Right renal cortex interstitium (tissue), 3 donors: Measurements from ENCODE around the gene HPSE2. TPM values are rescaled to one million over a fixed set of nuclear protein-coding genes. Genes with fewer than 3 reads are reported as not detected.
"Not testable (repeated sequence)": the region's sequence is repeated elsewhere in the genome, so short reads cannot be mapped to it uniquely, and the experiment has no call there.

Experiments used
- DNase-seq, 3 donors: peaks; one replicate each; pipeline ENCODE4 v3.0.0-alpha.2; 2013; ENCODE audit warnings: low read depth in 3 of 3, low spot score in 2 of 3
- polyA plus RNA-seq, 3 donors: library from polyadenylated mRNA; unstranded; fragments of 120-200 nt; gene quantifications; one replicate each; pipeline ENCODE4 v1.2.1, GENCODE V29; 2013; ENCODE audit not compliant: insufficient read length in 3 of 3

The HPSE2 gene
- polyA plus RNA-seq, 3 donors, result 0.78 to 1.7 (median 1.5) TPM

GRCh38 chr10:99010286-99010685 lies 225.4 kb downstream of the HPSE2 start:
- DNase-seq, result no peak

- no peak for DNase-seq
These were observed 227.6 kb downstream of the HPSE2 start for GRCh38 chr10:99008054-99008453.

- no peak for DNase-seq
These were observed 228.2 kb downstream of the HPSE2 start for GRCh38 chr10:99007457-99007856.

- no peak for DNase-seq
These were observed 230.4 kb downstream of the HPSE2 start for GRCh38 chr10:99005254-99005653.

GRCh38 chr10:99004738-99005137 lies 230.9 kb downstream of the HPSE2 start:
- DNase-seq, result no peak

GRCh38 chr10:99002392-99002791 lies 233.3 kb downstream of the HPSE2 start:
- no peak for DNase-seq

GRCh38 chr10:98997596-98997995 lies 238.1 kb downstream of the HPSE2 start:
- DNase-seq, result no peak

GRCh38 chr10:98994030-98994429 lies 241.6 kb downstream of the HPSE2 start:
- DNase-seq, result no peak

GRCh38 chr10:98983751-98984150 lies 251.9 kb downstream of the HPSE2 start:
- DNase-seq, result not testable (repeated sequence)

- no peak for DNase-seq
These were observed 255.3 kb downstream of the HPSE2 start for GRCh38 chr10:98980353-98980752.

- no peak for DNase-seq
These were observed 264.2 kb downstream of the HPSE2 start for GRCh38 chr10:98971464-98971863.

- DNase-seq, result no peak
These were observed 268.1 kb downstream of the HPSE2 start for GRCh38 chr10:98967601-98968000.

GRCh38 chr10:98963608-98964007 lies 272.0 kb downstream of the HPSE2 start:
- no peak for DNase-seq

GRCh38 chr10:98959379-98959778 lies 276.3 kb downstream of the HPSE2 start:
- DNase-seq, result no peak

- DNase-seq, result no peak
These were observed 277.9 kb downstream of the HPSE2 start for GRCh38 chr10:98957801-98958200.

GRCh38 chr10:98956576-98957260 lies 278.9 kb downstream of the HPSE2 start:
- DNase-seq, result no peak

GRCh38 chr10:98953251-98953650 lies 282.4 kb downstream of the HPSE2 start:
- DNase-seq, result no peak

GRCh38 chr10:98951269-98952000 lies 284.2 kb downstream of the HPSE2 start:
- no peak for DNase-seq

- no peak for DNase-seq
These were observed 285.5 kb downstream of the HPSE2 start for GRCh38 chr10:98950106-98950505.

GRCh38 chr10:98949306-98949705 lies 286.3 kb downstream of the HPSE2 start:
- DNase-seq, result no peak

- DNase-seq, result no peak
These were observed 292.0 kb downstream of the HPSE2 start for GRCh38 chr10:98943681-98944080.

- no peak for DNase-seq
These were observed 305.9 kb downstream of the HPSE2 start for GRCh38 chr10:98929709-98930108.
